Neural cell (in vitro differentiated cells): Measurements from ENCODE around the gene KCNK13.

Source experiments
- EP300 ChIP-seq: fragments of 450-650 bp; conservative IDR thresholded peaks from 2 replicates; pipeline ENCODE4 v1.6.1; 2014; ENCODE audit warnings: antibody characterized with exemption, mild to moderate bottlenecking, moderate library complexity; ENCODE audit not compliant: poor library complexity, severe bottlenecking
- POLR2AphosphoS5 ChIP-seq: IDR thresholded peaks from 2 replicates; pipeline ENCODE4 v1.6.1; 2012
- TF ChIP-seq, protein P1 (sequence below): fragments of 450-650 bp; IDR thresholded peaks from 2 replicates; pipeline ENCODE4 v1.5.1; 2014; ENCODE audit warnings: antibody characterized with exemption, mild to moderate bottlenecking, moderate library complexity; ENCODE audit not compliant: poor library complexity, severe bottlenecking

DNA sequence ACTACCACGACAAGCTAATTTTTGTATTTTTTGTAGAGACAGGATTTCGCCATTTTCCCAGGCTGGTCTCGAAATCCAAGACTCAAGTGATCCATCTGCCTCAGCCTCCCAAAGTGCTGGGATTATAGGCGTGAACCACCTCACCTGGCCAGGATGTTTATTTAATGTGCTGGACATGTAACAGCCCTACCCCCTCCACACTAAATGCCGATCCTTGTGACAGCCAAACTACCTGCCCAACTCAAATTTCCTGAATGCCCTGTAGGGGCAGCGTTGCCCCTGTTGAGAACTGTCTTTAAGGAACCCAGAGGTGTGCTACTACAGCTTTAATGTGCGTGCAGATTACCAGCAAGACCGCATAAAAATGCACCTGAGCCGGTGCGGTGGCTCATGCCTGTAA is 48.1 kb downstream of the KCNK13 start:
- TF ChIP-seq EP300 (no peak), POLR2AphosphoS5 (no peak)
- TF ChIP-seq, protein P1, sequence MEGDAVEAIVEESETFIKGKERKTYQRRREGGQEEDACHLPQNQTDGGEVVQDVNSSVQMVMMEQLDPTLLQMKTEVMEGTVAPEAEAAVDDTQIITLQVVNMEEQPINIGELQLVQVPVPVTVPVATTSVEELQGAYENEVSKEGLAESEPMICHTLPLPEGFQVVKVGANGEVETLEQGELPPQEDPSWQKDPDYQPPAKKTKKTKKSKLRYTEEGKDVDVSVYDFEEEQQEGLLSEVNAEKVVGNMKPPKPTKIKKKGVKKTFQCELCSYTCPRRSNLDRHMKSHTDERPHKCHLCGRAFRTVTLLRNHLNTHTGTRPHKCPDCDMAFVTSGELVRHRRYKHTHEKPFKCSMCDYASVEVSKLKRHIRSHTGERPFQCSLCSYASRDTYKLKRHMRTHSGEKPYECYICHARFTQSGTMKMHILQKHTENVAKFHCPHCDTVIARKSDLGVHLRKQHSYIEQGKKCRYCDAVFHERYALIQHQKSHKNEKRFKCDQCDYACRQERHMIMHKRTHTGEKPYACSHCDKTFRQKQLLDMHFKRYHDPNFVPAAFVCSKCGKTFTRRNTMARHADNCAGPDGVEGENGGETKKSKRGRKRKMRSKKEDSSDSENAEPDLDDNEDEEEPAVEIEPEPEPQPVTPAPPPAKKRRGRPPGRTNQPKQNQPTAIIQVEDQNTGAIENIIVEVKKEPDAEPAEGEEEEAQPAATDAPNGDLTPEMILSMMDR = no peak
